DMS114 treated with DMSO at 0.1 percent for 48 hours (cell line): ENCODE measurements around the gene ALK.
"Not testable (repeated sequence)": the region's sequence is repeated elsewhere in the genome, so short reads cannot be mapped to it uniquely, and the experiment has no call there.

Source experiments
- DNase-seq: peaks from one replicate; lab custom pipeline; 2025; ENCODE audit not compliant: unreplicated experiment; lab: John Stamatoyannopoulos, UW

ALK gene

GRCh38 chr2:29761278-29761677 lies 160.1 kb downstream of the ALK start:
- DNase-seq, result no peak

GRCh38 chr2:29760008-29760407 lies 161.4 kb downstream of the ALK start:
- no peak for DNase-seq

DNA sequence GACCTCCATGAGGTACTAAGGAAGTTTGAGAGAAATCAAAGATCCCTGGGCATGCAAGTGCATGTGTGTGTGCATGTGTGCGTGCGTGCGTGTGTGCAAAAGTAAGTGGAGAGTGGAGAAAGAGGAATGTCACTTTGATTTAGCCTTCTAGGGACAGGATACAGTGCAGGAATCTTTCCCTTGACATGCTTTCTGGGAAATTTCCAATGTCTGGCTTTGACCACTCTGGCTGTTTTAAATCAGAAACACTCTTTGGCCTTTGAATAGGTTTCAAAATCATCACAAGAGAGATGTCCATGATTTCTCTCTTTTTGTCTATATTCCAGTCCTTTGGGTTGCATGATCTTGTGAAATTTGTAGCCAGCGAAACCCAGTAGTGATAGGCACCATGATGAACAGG lies 162.0 kb downstream of the ALK start:
- DNase-seq, result no peak

DNA sequence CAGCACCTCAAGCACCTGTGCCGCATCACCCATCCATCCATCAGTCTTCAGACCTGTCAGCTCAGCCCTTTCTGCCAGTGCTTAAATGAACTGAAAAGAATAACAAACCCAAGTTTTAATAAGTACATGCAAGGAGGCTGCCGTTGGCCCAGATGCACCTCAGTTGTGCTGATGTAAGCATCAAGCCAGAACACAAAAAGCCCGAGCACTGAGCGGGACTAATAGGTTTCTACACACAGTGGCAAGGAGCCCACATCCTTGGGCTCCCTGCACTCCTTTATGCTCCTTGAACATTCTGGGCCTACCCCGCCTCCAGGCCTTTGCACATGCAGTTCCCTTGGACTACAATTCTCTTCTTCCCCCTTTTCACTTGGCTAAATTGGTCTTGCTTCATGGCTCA lies 165.6 kb downstream of the ALK start:
- no peak for DNase-seq

- no peak for DNase-seq
These were observed 166.2 kb downstream of the ALK start for GRCh38 chr2:29755233-29755632.

- DNase-seq, result no peak
These were observed 167.5 kb downstream of the ALK start for GRCh38 chr2:29753671-29754444.

GRCh38 chr2:29751390-29751789 lies 170.0 kb downstream of the ALK start:
- no peak for DNase-seq

DNA sequence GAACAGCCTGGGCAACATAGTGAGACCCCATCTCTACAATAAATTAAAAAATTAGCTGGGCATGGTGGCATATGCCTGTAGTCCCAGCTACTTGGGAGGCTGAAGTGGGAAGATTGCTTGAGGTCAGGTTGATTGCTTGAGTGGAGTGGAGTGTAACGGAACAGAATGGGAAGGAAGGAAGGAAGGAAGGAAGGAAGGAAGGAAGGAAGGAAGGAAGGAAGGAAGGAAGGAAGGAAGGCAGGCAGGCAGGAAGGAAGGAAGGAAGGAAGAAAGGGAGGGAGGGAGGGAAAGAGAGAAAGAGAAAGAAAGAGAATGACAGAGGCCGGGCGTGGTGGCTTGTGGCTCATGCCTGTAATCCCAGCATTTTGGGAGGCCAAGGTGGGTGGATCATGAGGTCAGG lies 170.9 kb downstream of the ALK start:
- DNase-seq, result not testable (repeated sequence)

DNA sequence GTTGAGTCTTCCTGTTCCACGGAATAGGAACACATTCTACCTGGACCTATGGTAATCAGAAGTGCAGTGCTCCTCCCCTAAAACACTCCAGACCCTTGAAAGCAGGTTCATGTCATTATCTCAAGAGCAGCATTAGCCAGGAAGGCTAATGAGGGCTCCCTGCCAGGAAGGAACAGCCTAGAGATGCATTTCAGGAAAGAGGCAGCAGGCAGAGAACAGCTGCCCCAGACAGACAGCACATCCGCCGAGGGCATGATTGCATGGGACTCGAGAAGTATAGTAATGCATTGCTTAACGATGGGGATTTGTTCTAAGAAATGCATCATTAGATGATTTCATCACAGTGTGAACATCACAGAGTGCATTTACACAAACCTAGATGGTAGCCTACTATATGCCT lies 171.5 kb downstream of the ALK start:
- DNase-seq, result no peak

DNA sequence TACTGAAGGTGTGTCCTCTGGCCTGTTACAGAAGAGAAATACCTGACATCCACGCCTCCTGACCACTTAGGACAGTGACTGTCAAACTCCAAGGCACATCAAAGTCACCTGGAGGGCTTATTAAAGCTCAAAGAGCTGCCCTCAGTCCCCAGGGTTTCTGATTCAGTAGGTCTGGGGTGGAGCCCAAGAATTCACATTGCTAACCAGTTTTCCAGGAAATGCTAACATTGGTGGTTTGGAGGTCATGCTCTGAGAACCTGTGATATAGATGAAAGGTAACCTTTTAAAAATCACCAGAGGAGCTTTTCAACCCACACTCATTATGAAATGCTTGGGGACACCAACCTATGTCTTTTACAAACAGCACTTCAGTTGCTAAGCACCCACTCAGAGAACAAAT lies 172.3 kb downstream of the ALK start:
- DNase-seq, result no peak

GRCh38 chr2:29747786-29748470 lies 173.5 kb downstream of the ALK start:
- DNase-seq, result no peak

- DNase-seq, result no peak
These were observed 176.4 kb downstream of the ALK start for GRCh38 chr2:29744976-29745375.

- DNase-seq, result no peak
These were observed 177.9 kb downstream of the ALK start for GRCh38 chr2:29743516-29743915.

DNA sequence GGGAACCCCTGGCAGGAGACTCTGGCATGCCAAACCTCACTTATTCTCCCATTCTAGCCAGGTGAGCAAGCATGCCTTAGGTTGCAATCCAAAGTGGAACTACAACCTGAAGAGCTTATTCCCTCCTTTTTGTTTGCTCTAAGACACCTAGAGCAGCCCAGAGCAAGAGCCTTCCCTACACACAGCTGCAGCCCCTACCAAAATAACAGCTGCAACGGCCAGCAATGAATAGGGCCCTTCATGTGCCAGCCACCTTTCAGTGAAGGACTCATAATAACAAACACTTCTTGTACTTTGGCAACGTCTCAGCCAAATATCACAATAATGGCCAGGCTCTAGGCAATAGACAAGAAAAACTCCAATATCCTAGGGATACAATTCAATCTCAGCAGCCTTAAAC lies 178.7 kb downstream of the ALK start:
- no peak for DNase-seq

DNA sequence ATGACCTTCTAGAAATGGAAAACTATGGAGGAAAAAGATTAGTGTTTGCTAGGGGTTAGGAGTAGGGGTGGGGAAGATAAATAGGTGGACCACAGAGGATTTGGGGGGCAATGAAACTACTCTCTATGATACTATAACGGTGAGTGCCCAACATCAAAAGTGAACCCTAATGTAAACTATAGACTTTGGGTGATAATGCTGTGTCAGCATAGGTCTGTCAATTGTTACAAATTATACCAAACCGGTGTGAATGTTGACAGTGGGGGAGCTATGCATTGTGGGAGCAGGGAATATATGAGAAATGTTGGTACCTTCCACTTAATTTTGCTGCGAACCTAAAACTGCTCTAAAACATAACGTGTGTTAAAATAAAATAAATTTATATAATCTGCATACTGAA lies 180.3 kb downstream of the ALK start:
- DNase-seq, result no peak

GRCh38 chr2:29733965-29734364 lies 187.4 kb downstream of the ALK start:
- DNase-seq, result no peak

DNA sequence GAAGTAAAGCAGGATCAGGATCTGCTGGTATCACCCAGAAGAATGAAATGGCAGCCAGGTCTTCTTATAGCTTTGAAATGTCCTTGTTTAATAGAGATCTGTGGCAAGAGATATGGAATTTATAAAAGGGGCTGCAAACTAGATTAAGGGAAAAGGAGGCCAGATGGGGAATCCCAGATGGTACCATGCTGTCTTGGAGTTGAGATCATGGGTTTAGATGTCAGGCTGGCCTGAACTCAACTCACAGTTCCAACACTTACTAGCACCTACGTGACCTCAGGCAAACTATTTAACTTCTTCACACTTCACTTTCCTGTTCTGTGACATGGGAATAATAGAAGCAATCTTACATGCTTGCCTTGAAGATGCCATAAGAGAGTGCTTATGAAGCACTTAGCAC lies 188.2 kb downstream of the ALK start:
- DNase-seq, result no peak

DNA sequence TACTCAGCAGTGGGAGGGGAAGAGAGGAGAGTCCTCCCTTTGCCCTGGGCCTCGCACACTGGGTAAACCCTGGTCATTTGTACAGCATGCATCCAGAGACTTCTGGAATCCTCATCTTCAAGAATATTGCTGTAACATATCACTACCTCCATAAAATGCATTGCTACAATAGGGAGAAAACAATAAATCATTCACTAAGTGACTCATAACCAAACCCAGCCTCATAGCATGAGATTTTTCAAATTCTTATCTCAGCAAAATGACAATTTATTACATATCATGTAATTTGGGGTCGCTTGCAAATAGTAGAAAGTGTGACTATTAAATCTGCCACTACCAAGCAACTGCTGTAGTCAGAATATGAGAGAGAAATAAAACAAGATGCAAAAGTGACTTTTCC lies 189.4 kb downstream of the ALK start:
- no peak for DNase-seq

- no peak for DNase-seq
These were observed 191.5 kb downstream of the ALK start for GRCh38 chr2:29729932-29730331.

DNA sequence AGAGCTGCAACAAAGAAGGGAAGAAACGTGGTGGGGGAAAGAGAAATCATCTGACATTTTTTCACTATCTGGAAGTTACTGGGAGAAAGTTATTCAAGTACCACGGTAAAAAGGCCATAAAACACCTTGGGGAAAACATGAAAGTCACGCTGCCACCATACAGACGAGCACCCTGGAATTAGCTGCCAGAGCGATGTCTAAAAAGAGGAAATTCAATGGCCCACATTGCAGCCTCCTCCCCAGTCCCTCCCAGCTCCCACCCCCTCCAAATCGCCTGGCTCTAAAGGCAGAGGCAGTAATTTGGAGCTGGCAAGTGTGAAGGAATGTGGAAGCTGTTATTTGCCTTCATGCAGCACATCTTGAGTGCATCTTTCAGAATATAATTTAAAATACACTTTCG lies 192.0 kb downstream of the ALK start:
- DNase-seq, result no peak

- no peak for DNase-seq
These were observed 194.4 kb downstream of the ALK start for GRCh38 chr2:29726976-29727375.

GRCh38 chr2:29725610-29726009 lies 195.8 kb downstream of the ALK start:
- DNase-seq, result no peak

GRCh38 chr2:29724282-29724681 lies 197.1 kb downstream of the ALK start:
- DNase-seq, result no peak
